ENCODE data around the gene MYL4. TPM values are rescaled to one million over a fixed set of nuclear protein-coding genes. Genes with fewer than 3 reads are reported as not detected.

Gene MYL4
- total and polyA plus RNA-seq, 10 of the 15 experiments (the other 5 are each of a cell fraction or from before 2014, with no cell fraction given), result 0.23 to 1.6 (median 0.58) TPM; not detected in 3

- no peak for TF ChIP-seq BCLAF1 (IDR thresholded peaks at IDR 0.05)
These were observed 1.7 kb upstream of the MYL4 start (continued) for GRCh38 chr17:47207143-47208067.

GRCh38 chr17:47209499-47209898 is 351 bp downstream of the MYL4 start:
- CTCF ChIA-PET, result interaction anchor here (5.5 kb wide), 1 partner anchor 21 kb away, joined by 40 read pairs; no protein-coding TSS in a partner anchor
- no peaks in the 10 kb centered on the region for H3K36me3 ChIP-seq (ENCODE audit: control insufficient read depth in 2 of 2, insufficient read depth in 2 of 2, low read length in 1 of 2)
- H3K9me3 ChIP-seq (replicated peaks; ENCODE audit: control insufficient read depth, insufficient read depth, low read length), result no peaks in the 10 kb centered on the region
- no peak overlapping the region for H3K9ac ChIP-seq (ENCODE audit: control insufficient read depth, insufficient read depth, low read length)
- intact Hi-C loops (cut with micrococcal nuclease; ENCODE audit: unreplicated experiment) (no loop called here), in situ Hi-C loops (cut with MboI) (no loop called here)
- no peaks in the 10 kb centered on the region for H3K79me2 ChIP-seq (ENCODE audit: control insufficient read depth, insufficient read depth, low read length)
- 92% methylated on average over 3 of the region's 3 CpGs for WGBS (ENCODE audit: insufficient coverage, insufficient replicate concordance, low lambda C conversion rate, missing lambda C conversion rate)
- H4K20me1 ChIP-seq (ENCODE audit: control insufficient read depth, insufficient read depth), result no peaks in the 10 kb centered on the region
- H3K27ac ChIP-seq (ENCODE audit: control insufficient read depth, insufficient read depth), result no peak overlapping the region
- no peak overlapping the region for H3K4me2 ChIP-seq (ENCODE audit: control insufficient read depth, insufficient read depth)
- no peaks in the 10 kb centered on the region for H3K27me3 ChIP-seq (replicated peaks in 1 of 2; ENCODE audit: control insufficient read depth in 2 of 2, insufficient read depth in 2 of 2, low read length in 1 of 2)
- no peak overlapping the region for H3K4me3 ChIP-seq
- RAD21 ChIA-PET (ENCODE audit: unreplicated experiment), result interaction anchor here (1.1 to 3.9 kb wide), 2 partner anchors 21 to 107 kb away, joined by 4 to 20 read pairs; no protein-coding TSS in a partner anchor
- ATAC-seq (no peak), DNase-seq (ENCODE audit: low read depth, low spot score) (no peak), FAIRE-seq (no peak)
- SMC1A ChIA-PET (ENCODE audit: uncharacterized antibody, unreplicated experiment), result interaction anchor here (1.1 to 9.3 kb wide), 4 partner anchors 9 to 25 kb away, joined by 3 to 79 read pairs (median 37); partner anchors contain the start of gene CDC27
- POLR2A ChIA-PET, result interaction anchor here (0.6 to 1.1 kb wide), 4 partner anchors 20 to 123 kb away, joined by 3 to 6 read pairs (median 4); no protein-coding TSS in a partner anchor
- H2AFZ ChIP-seq (ENCODE audit: control insufficient read depth, low read depth, low read length), result no peak overlapping the region
- no TSS peak for BruUV-seq (replicated peaks)
- peaks cover 44% of the 10 kb centered on the region for H3K4me1 ChIP-seq (ENCODE audit: control insufficient read depth, insufficient read depth, low read length)
- TF ChIP-seq BCL3 (IDR thresholded peaks at IDR 0.05; ENCODE audit: borderline replicate concordance, insufficient read depth, low read depth, low read length, poor library complexity, severe bottlenecking) (no peak), SKIL (IDR thresholded peaks at IDR 0.05; ENCODE audit: low read depth, poor library complexity, severe bottlenecking) (no peak), CHD4 (IDR thresholded peaks at IDR 0.05) (no peak), ZBTB4 (CRISPR knock-in tag; IDR thresholded peaks at IDR 0.05) (no peak), RUNX3 (IDR thresholded peaks at IDR 0.05; ENCODE audit: low read length) (no peak), SPI1 (IDR thresholded peaks at IDR 0.05; ENCODE audit: borderline replicate concordance, insufficient read depth, low read depth, low read length) (no peak), ZNF217 (IDR thresholded peaks at IDR 0.05) (no peak), RAD21 (IDR thresholded peaks at IDR 0.05; ENCODE audit: insufficient read depth, low read depth, low read length) (no peak)

All from GM12878 (cell line).